GM12878 (cell line): ENCODE results near the gene KCNN1. TPM values are rescaled to one million over a fixed set of nuclear protein-coding genes. Genes with fewer than 3 reads are reported as not detected.

ENCODE experiments used
- ATAC-seq: fragments of 200-7000 bp; cut with Tn5 transposase; 3 replicates; pipeline ENCODE4 v1.9.1; 2020; ENCODE audit warnings: mild to moderate bottlenecking, moderate library complexity
- BruUV-seq: library from RNA; stranded (reverse); fragments of 400-500 nt; replicated peaks from 2 replicates; lab custom pipeline; 2021; lab: Mats Ljungman, UMichigan
- CTCF ChIA-PET: fragments of 300-600 bp; sonication (Branson Sonifier 250); formaldehyde crosslinking; extraction: SDS; loops from one replicate; lab custom pipeline; 2021; ENCODE audit warnings: inconsistent platforms; lab: Yijun Ruan, JAX
- POLR2A ChIA-PET: fragments of 350-600 bp; formaldehyde crosslinking; extraction: SDS; loops from one replicate; lab custom pipeline; 2021; ENCODE audit warnings: inconsistent platforms; lab: Charles Lee
- RAD21 ChIA-PET: fragments of 300-600 bp; sonication (Branson Sonifier 250); formaldehyde crosslinking; loops from one replicate; lab custom pipeline; 2023; ENCODE audit warnings: antibody characterized with exemption; ENCODE audit not compliant: unreplicated experiment; lab: Charles Lee
- SMC1A ChIA-PET: fragments of 300-600 bp; sonication (Branson Sonifier 250); formaldehyde crosslinking; loops from one replicate; lab custom pipeline; 2023; ENCODE audit not compliant: unreplicated experiment, uncharacterized antibody; lab: Charles Lee
- DNase-seq: peaks from one replicate; pipeline ENCODE4 v3.0.0-alpha.2; 2011; ENCODE audit warnings: low read depth, low spot score
- FAIRE-seq: peaks from 3 replicates; lab custom pipeline; 2011; peaks lifted over from hg19 to GRCh38; lab: Jason Lieb, UNC
- H2AFZ ChIP-seq: 2 replicates; pipeline ENCODE4 v1.6.0; 2011; ENCODE audit warnings: low read depth, low read length, control low read depth; ENCODE audit not compliant: control insufficient read depth
- H3K27ac ChIP-seq: 2 replicates; pipeline ENCODE4 v1.5.1; 2011; ENCODE audit warnings: control low read depth; ENCODE audit not compliant: control insufficient read depth, insufficient read depth
- H3K27me3 ChIP-seq, 2 experiments: replicated peaks in 1 of 2; 2 replicates each; pipeline versions ENCODE4 v1.6.0 to v1.6.1; 2011; ENCODE audit warnings: low read length in 1 of 2; ENCODE audit not compliant: control insufficient read depth in 2 of 2, insufficient read depth in 2 of 2
- H3K36me3 ChIP-seq, 2 experiments: 2 replicates each; pipeline ENCODE4 v1.5.1; 2011; ENCODE audit warnings: low read length in 1 of 2; ENCODE audit not compliant: control insufficient read depth in 2 of 2, insufficient read depth in 2 of 2
- H3K4me1 ChIP-seq: 2 replicates; pipeline ENCODE4 v1.6.1; 2011; ENCODE audit warnings: mild to moderate bottlenecking, low read length, moderate library complexity, mixed read lengths; ENCODE audit not compliant: control insufficient read depth, insufficient read depth
- H3K4me2 ChIP-seq: 2 replicates; pipeline ENCODE4 v1.6.0; 2011; ENCODE audit warnings: control low read depth; ENCODE audit not compliant: control insufficient read depth, insufficient read depth
- H3K4me3 ChIP-seq: fragments of 200-600 bp; sonication (generic); 2 replicates; pipeline ENCODE4 v1.5.1; 2016
- H3K79me2 ChIP-seq: 2 replicates; pipeline ENCODE4 v1.6.0; 2011; ENCODE audit warnings: low read length; ENCODE audit not compliant: control insufficient read depth, insufficient read depth
- H3K9ac ChIP-seq: 2 replicates; pipeline ENCODE4 v1.8.0; 2011; ENCODE audit warnings: low read length, control low read depth, mixed read lengths; ENCODE audit not compliant: control insufficient read depth, insufficient read depth
- H3K9me3 ChIP-seq: replicated peaks from 3 replicates; pipeline ENCODE4 v1.5.1; 2011; ENCODE audit warnings: mild to moderate bottlenecking, low read length; ENCODE audit not compliant: control insufficient read depth, insufficient read depth
- H4K20me1 ChIP-seq: 2 replicates; pipeline ENCODE4 v1.6.0; 2011; ENCODE audit not compliant: control insufficient read depth, insufficient read depth
- BCLAF1 ChIP-seq: fragments of 450-650 bp; IDR thresholded peaks from 2 replicates; pipeline ENCODE4 v1.6.1; 2017; ENCODE audit warnings: antibody characterized with exemption, mild to moderate bottlenecking, moderate library complexity
- CREM ChIP-seq: IDR thresholded peaks from 2 replicates; pipeline ENCODE4 v1.6.1; 2014; ENCODE audit warnings: antibody characterized with exemption, low read depth
- IKZF1 ChIP-seq: fragments of 450-650 bp; conservative IDR thresholded peaks from 2 replicates; pipeline ENCODE4 v1.6.1; 2017; ENCODE audit warnings: antibody characterized with exemption, mild to moderate bottlenecking
- IRF3 ChIP-seq: fragments of 450-650 bp; IDR thresholded peaks from 2 replicates; pipeline ENCODE4 v1.6.1; 2014; ENCODE audit warnings: mild to moderate bottlenecking
- IRF4 ChIP-seq: IDR thresholded peaks from 2 replicates; pipeline ENCODE4 v1.6.1; 2011; ENCODE audit warnings: low read depth, low read length
- MLLT1 ChIP-seq: fragments of 450-650 bp; IDR thresholded peaks from 2 replicates; pipeline ENCODE4 v1.6.1; 2016; ENCODE audit warnings: mild to moderate bottlenecking
- NFIC ChIP-seq: IDR thresholded peaks from 2 replicates; pipeline ENCODE4 v1.6.1; 2012; ENCODE audit warnings: low read depth, mild to moderate bottlenecking, inconsistent platforms, low read length, moderate library complexity
- NFXL1 ChIP-seq: fragments of 450-650 bp; IDR thresholded peaks from 2 replicates; pipeline ENCODE4 v1.6.1; 2017; ENCODE audit warnings: antibody characterized with exemption, mild to moderate bottlenecking, borderline replicate concordance
- NR2C2 ChIP-seq: IDR thresholded peaks from 2 replicates; pipeline ENCODE4 v1.6.1; 2011; ENCODE audit warnings: borderline replicate concordance, low read depth; ENCODE audit not compliant: control insufficient read depth, insufficient read length
- PML ChIP-seq: IDR thresholded peaks from 2 replicates; pipeline ENCODE4 v1.6.1; 2012; ENCODE audit warnings: low read length, inconsistent platforms
- RAD21 ChIP-seq: IDR thresholded peaks from 2 replicates; pipeline ENCODE4 v1.6.1; 2011; ENCODE audit warnings: mild to moderate bottlenecking, low read depth, low read length, moderate library complexity; ENCODE audit not compliant: insufficient read depth
- RAD51 ChIP-seq: fragments of 450-650 bp; IDR thresholded peaks from 2 replicates; pipeline ENCODE4 v1.6.1; 2016; ENCODE audit warnings: moderate library complexity, mild to moderate bottlenecking, inconsistent platforms
- SMAD5 ChIP-seq: IDR thresholded peaks from 2 replicates; pipeline ENCODE4 v1.6.1; 2016; ENCODE audit warnings: antibody characterized with exemption, low read depth
- SMC3 ChIP-seq: IDR thresholded peaks from 2 replicates; pipeline ENCODE4 v1.6.1; 2011; ENCODE audit warnings: low read length, improper control_type of control experiment, borderline replicate concordance
- SP1 ChIP-seq: IDR thresholded peaks from one replicate; pipeline ENCODE4 v1.6.1; 2011; ENCODE audit warnings: low read depth, low read length
- ZSCAN29 ChIP-seq: fragments of 450-650 bp; IDR thresholded peaks from 2 replicates; pipeline ENCODE4 v1.6.1; 2017; ENCODE audit warnings: mild to moderate bottlenecking, moderate library complexity
- WGBS: methylation state at CpG from one replicate; pipeline ENCODE4 v1.1.6; 2016; ENCODE audit warnings: low lambda C conversion rate; ENCODE audit not compliant: insufficient replicate concordance, insufficient coverage; ENCODE audit errors: missing lambda C conversion rate; 5-methylcytosine and 5-hydroxymethylcytosine counted together
- in situ Hi-C: fragments of 300-500 bp; cut with MboI; formaldehyde crosslinking; loops from 9 replicates; pipeline ENCODE4 v1.14.3; 2018; ENCODE audit warnings: mixed read lengths
- intact Hi-C: fragments of 100-400 bp; cut with micrococcal nuclease; formaldehyde crosslinking; loops from one replicate; pipeline ENCODE4 v1.14.2; 2022; ENCODE audit not compliant: unreplicated experiment
- polyA plus RNA-seq, 11 experiments: library from polyadenylated mRNA; depleted of rRNA in 4 of 11; unstranded in 6 of 11; stranded (reverse) in 5 of 11; fragments of >200 nt; fragmentation: Nextera tagmentation in 4 of 11; fragmentation: Illumina TruSeq in 1 of 11; extraction: Ambion mirVana in 4 of 11; extraction: Trizol in 1 of 11; gene quantifications; 1 replicate in 1 of 11; 2 replicates in 10 of 11; pipeline versions ENCODE4 v1.2.1 to v1.2.3, GENCODE V29; 2011 to 2016; ENCODE audit warnings: inconsistent platforms in 2 of 11, missing spikeins in 2 of 11, low read depth in 1 of 11
- total RNA-seq, 4 experiments: library from RNA; depleted of rRNA in 3 of 4; stranded (reverse); fragments of >200 nt in 3 of 4; fragmentation: Illumina TruSeq in 1 of 4; extraction: Trizol in 1 of 4; gene quantifications; 2 replicates each; pipeline versions ENCODE4 v1.2.1 to v1.2.3, GENCODE V29; 2013 to 2021

The KCNN1 gene
- total and polyA plus RNA-seq, 10 of the 15 experiments (the other 5 are each of a cell fraction or from before 2014, with no cell fraction given), result 0.02 to 0.95 (median 0.16) TPM; not detected in 1

GRCh38 chr19:17993076-17993813 is 26.3 kb downstream of the KCNN1 start (continued):
- TF ChIP-seq SP1, result no peak
- no peak for TF ChIP-seq IRF3
- TF ChIP-seq BCLAF1, result no peak

- in situ Hi-C loops (loop anchor here (10.0 kb wide), 1 partner anchor 52 kb away; no protein-coding TSS in a partner anchor), intact Hi-C loops (loop anchor here (1.0 to 5.0 kb wide), 4 partner anchors 50 to 136 kb away; partner anchors contain the start of gene SLC5A5)
- CTCF ChIA-PET, result interaction anchor here (1.0 to 13.5 kb wide), 9 partner anchors 8 to 137 kb away, joined by 3 to 302 read pairs (median 6); partner anchors contain the start of genes CCDC124 and RPL18A
- SMC1A ChIA-PET, result interaction anchor here (0.6 to 7.7 kb wide), 8 partner anchors 44 to 296 kb away, joined by 3 to 90 read pairs (median 4); partner anchors contain the start of gene RPL18A
- peaks cover 3% of the 10 kb centered on the region for H3K79me2 ChIP-seq
- no peaks in the 10 kb centered on the region for H3K36me3 ChIP-seq
- POLR2A ChIA-PET, result interaction anchor here (1.5 kb wide), 1 partner anchor 59 kb away, joined by 9 read pairs; no protein-coding TSS in a partner anchor
- WGBS, result 5% methylated on average over 14 of the region's 15 CpGs
- H4K20me1 ChIP-seq, result no peaks in the 10 kb centered on the region
- BruUV-seq, result no TSS peak
- RAD21 ChIA-PET, result interaction anchor here (0.6 to 6.4 kb wide), 9 partner anchors 29 to 138 kb away, joined by 3 to 113 read pairs (median 8); partner anchors contain the start of genes CCDC124 and RPL18A
- no peak overlapping the region for H3K9ac ChIP-seq
- no peaks in the 10 kb centered on the region for H3K9me3 ChIP-seq
- H2AFZ ChIP-seq, result no peak overlapping the region
- peak; percentile 92 for FAIRE-seq
- H3K4me3 ChIP-seq, result no peak overlapping the region
- H3K27ac ChIP-seq, result no peak overlapping the region
- DNase-seq, result no peak
- no peaks in the 10 kb centered on the region for H3K27me3 ChIP-seq
- peak; percentile 85 for ATAC-seq
- no peaks in the 10 kb centered on the region; the same call in 1 of the 2 replicates for H3K4me1 ChIP-seq
- no peak overlapping the region for H3K4me2 ChIP-seq
- TF ChIP-seq SMC3 (peak; percentile 99), SMAD5 (no peak), ZSCAN29 (no peak), RAD51 (no peak), MLLT1 (no peak), IRF4 (0 out of 2 replicates have a peak, but pooled peaks have one; percentile 35), NFIC (no peak), CREM (no peak), NFXL1 (no peak), RAD21 (peak; percentile 98), NR2C2 (no peak), IKZF1 (peak; percentile 43; the same call in 1 of the 2 replicates), PML (no peak)
Observed at GRCh38 chr19:17996826-17997316, 30.0 kb downstream of the KCNN1 start.
